DLD1 (cell line): Measurements from ENCODE around the gene BTBD9.

Source experiments
- in situ Hi-C: cut with HindIII; loops from 2 replicates; pipeline ENCODE4 v1.10.0; 2017; ENCODE audit warnings: low sequenced_read_pairs

The BTBD9 gene

DNA sequence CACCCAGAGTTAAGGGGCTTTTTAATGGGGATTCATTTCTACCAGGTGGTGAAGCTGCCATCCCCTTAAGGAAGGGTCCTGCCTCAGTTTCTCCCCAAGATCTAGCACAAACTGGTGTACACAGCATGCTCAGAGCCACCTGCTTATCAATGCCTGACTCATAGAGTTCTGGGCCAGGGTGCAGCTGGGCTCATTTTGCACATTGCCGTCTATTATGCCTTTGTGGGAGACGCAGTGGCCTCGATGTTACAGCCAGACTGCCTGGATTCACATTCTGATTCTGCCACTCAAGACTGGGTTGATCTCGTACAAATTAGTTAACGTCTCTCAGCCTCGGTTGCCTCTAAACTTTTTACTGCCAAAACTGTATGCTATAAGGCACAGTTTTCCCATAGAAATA, 454.5 kb downstream of the BTBD9 start:
- in situ Hi-C loops = no loop called here

GRCh38 chr6:38184585-38185080, 455.1 kb downstream of the BTBD9 start:
- in situ Hi-C loops = no loop called here

DNA sequence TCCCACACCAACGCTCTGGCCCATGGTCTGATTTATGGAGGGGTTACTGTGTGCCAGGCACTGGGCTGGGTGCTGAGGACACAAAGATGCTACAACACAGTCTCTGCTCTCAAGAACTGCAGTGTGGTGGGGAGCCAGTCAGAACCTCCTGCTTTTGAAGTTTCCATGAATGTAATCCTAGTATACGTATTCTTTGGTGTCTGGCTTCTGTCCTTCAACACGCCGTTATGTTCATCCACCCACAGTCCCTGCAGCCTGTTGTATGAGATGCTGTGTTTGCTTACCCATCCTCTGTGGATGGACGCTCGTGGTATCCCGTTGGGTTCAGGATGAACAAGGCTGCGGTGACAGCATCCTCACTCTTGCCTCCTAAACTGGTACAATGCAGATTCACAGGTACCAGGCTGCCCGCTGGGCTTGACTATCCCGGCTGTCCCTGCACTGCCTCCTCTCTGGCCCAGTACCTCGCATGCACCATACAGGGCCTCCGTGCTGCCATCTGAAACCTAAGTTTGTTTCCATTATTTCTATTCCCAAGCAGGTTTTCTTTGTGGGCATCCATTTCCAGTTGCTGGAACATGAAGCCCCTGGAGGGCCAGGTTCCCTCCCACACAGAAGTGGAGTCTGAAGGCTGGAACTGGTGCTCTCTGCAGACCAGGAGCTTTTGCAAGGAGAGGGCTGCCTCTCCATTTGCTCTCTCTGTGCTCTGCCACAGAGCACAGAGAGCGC, 455.7 kb downstream of the BTBD9 start:
- in situ Hi-C loops = no loop called here

DNA sequence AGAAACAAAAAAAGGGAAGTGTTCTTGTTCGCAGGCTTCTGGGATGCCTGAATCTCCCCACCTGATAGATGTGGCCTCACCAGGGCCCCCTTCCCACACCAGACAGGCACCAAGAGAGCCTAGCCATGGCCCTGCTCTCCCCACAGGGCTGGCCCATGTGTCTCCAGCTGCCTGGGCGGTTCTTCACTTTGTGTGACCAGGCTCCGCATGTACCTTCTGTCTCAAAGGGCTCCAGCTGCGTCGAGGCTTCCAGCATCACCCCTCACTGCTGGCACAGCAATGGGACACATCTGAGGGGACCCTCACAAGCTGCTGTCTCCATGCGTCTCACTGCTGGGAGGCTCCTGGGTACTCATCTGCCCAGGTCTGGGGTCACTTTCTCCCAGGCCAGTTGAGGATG, 457.3 kb downstream of the BTBD9 start:
- in situ Hi-C loops = no loop called here

DNA sequence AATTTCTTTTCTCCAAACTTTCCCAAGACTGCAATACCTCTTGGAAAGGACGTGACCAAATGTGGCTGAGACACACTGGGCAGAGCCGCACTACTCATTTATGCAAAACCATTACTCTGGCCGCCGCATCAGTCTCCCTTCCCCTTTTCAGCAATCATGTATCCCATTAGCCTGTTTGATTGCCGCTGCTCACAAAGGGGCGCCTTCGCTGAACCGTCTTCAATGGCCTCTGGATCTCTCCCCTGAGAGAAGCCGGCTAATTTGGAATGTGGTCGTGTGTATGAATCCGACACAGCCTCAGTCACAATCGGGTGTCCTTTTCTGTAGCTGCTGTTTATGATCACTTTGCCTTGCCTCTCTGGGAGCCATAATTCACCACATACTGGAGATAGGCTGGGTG, 459.1 kb downstream of the BTBD9 start:
- in situ Hi-C loops = no loop called here

GRCh38 chr6:38179794-38180430, 459.8 kb downstream of the BTBD9 start:
- in situ Hi-C loops = no loop called here

DNA sequence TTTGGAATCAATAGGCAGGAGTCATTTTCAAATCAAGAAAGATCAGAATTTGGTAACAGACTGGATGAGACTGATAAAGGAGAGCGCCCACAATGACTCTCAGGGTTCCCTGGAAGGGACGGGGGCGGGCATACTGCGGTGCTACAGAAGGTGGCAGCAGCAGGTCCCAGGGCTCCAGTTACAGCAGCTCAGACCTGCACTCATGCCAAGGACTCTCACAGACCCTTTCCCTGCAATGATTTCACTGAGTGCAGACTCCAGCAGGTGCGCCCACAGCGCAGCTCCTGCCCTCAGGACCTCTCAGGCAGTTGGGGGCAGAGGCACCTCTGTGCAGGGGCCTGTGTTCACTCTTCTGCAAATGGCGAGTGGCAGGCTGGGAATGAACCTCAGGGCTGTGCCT, 460.4 kb downstream of the BTBD9 start:
- in situ Hi-C loops = no loop called here

DNA sequence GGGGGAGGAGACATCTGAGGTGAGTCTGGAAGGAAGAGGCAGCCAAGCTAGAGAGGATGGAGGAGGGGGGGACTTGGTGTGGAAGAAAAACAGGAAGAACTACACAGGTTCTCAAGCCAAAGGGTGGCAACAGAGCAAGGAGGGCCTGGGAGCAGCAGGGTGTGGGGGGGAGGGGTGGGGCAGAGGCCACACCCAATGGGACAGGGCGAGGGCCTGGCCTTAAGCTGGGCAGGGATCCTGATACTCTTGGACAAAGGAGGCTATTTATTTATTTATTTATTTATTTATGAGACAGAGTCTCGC, 461.2 kb downstream of the BTBD9 start:
- in situ Hi-C loops = no loop called here

- in situ Hi-C loops = no loop called here
Observed at GRCh38 chr6:38177882-38178583, 461.7 kb downstream of the BTBD9 start.

- in situ Hi-C loops = no loop called here
Observed at GRCh38 chr6:38176797-38177751, 462.7 kb downstream of the BTBD9 start.

DNA sequence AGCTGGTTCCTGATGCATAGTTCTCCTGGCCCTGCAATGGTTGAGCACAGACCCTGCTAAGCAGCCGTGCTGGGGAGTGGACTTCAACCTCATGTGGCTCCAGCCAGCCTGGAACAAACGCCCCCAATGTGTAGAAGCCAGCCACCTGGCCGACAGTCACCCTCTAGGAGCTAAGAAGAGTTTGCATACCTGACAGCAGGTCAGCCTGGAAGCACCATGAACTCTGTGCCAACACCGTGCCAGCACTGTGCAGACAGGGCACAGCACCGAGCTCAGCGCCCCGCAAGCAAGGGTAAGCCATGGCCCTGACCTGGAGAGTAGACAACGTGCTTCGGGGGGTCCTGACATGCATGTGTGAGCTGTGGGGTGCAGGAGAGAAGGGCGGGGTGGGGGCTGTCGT, 463.9 kb downstream of the BTBD9 start:
- in situ Hi-C loops = no loop called here

- in situ Hi-C loops = no loop called here
Observed at GRCh38 chr6:38174806-38175495, 464.8 kb downstream of the BTBD9 start.

GRCh38 chr6:38174315-38174714, 465.4 kb downstream of the BTBD9 start:
- in situ Hi-C loops = no loop called here

DNA sequence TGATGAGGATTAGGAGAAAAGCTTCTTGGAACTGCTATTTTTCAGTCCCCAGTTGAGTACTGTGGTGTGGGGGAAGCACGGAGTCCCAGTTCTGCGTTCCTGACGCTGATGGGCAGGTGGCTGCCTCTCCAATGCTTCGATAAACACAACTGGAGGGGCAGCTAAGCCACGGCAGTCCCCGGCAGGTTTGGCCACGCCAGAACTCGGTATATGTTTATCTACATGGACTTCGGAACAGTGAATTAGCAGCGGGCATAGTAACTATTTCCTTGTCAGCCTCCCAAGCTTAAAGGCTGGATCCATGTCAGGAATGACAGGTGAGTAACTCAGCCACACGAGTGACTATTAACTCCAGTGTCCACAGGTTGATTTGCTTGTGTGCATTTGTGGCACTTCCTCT, 465.8 kb downstream of the BTBD9 start:
- in situ Hi-C loops = no loop called here

DNA sequence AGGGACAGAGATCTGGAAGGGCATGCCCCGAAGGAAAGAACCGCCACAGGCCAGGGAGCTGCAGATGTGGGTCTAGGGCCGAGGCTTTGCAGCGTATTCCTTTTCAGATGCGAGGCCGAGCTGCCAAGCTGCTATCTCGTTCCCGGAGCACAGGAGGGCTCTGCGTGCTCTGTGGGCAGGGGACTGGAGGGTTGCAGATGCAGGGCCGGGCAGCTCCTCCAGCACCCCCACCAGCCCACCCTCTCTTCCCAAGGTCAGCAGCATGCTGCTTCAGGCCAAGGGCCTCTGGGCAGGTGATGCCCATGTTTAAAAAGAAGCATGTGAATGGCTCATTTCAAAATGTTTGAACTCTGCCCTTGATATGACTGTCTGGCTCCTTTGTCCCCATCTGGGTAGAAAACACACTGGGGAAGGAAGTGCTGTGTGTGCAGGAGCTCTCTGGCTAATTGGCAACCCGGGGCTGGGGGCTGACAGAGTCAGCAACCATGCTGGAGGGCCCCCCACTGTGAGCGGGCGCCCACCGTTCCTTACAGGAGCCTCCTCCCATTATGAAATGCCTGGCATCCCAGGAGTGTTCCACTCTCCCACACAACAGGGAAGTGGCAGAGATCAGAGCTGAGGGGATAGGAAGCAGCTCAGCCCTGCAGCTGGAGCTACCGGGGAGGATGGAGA, 466.9 kb downstream of the BTBD9 start:
- in situ Hi-C loops = no loop called here

DNA sequence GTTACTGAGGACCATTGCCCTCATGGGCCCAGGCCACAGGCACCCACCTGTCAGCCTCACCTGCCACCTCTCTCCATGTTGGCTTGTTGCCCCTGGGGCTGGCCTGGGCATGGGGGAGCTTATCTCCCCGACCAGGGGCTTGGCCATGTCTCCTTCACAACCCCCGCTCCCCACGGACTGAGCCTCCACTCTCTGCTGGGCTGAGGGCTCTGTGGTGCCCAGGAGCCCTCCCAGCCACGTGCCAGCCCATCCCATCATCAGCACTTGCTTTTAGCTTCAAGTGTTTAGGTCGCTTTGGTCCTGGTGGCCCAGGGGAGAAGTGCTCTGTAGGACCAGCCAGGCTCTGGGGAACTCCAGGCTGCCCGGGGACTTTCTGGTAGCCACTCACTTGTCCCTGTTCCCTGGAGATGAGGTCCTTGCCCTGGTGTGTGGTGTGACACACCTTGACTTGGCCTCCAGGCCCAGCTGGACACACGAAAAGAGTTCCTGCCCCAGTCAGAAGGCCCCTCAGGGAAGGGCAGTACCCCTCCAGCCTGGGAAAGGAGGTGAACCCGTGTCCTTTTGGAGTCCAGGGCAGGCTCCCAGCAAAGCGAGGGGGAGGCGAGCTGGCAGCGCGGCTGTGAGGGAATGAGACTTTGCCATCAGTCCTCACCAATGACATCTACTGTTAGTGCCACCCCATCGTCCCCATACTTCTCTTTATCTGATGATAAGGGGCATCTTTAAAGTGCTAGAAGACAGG, 467.6 kb downstream of the BTBD9 start:
- in situ Hi-C loops = no loop called here

DNA sequence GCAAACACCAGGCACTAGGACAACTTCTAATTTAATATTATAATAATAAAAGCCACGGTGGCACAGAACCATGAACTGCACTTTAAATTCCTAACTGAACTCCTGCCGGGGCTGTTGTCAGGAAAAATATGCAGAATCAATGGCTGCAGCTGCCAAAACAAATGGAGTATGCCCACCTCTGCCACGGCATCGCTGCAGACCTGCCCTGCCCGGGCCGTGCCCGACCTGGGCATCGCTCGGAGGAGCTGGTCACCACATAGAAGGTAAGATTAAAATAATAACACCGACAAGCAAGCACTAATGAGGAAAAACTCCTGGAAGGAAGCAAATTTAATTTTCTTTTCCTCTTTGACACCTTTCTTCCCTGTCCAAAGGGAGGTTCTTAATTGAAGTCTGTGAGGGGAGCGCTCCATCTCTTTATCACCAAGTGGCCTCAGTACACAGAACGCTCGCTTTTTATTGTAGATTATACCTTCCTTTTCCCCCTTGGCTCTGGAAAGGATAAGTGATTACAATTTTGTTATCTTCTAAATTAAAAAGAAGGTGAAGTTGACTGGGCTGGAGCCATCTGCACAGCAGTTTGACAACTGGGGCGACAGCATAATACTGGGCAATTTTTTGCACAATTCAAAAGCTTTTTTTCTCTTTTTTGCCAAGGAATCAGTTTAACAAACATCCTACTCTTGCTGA, 468.9 kb downstream of the BTBD9 start:
- in situ Hi-C loops = no loop called here

DNA sequence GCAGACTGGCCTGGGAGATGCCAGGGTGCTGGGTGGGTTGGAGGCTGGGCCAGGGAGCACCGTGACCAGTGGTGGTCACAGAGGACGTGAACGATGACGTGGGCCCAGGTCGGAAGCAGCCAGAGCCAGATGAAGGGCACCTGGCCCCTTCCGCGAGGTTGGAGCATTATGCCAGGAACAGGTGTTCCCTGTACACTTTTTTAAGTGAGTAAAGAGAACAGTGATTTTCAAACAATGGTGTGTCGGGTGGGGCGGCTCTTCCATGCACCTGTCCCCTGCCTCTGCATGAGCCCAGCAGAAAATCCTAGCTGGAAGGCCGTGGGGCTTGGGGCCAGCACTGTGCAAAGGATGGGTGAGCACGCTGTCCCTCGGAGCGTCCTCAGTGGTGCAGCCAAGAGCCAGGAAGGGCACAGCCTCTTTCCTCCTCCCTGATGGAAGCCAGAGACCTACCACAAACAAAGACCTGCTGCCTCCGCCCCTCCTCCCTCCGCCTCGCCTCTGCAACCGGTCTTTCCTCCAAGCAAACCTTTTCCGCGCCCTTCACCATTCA, 469.7 kb downstream of the BTBD9 start:
- in situ Hi-C loops = no loop called here
